HG03196 (cell line): Measurements from ENCODE around the gene DDX28.

Experiments used
- ATAC-seq: cut with Tn5 transposase; IDR thresholded peaks from one replicate; pipeline ENCODE4 v1.9.1; 2021; ENCODE audit not compliant: unreplicated experiment

DDX28 gene, protein sequence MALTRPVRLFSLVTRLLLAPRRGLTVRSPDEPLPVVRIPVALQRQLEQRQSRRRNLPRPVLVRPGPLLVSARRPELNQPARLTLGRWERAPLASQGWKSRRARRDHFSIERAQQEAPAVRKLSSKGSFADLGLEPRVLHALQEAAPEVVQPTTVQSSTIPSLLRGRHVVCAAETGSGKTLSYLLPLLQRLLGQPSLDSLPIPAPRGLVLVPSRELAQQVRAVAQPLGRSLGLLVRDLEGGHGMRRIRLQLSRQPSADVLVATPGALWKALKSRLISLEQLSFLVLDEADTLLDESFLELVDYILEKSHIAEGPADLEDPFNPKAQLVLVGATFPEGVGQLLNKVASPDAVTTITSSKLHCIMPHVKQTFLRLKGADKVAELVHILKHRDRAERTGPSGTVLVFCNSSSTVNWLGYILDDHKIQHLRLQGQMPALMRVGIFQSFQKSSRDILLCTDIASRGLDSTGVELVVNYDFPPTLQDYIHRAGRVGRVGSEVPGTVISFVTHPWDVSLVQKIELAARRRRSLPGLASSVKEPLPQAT

GRCh38 chr16:68022728-68023537, at the start of gene DDX28, which contains the start of gene DUS2:
Gene DDX28, minus strand, starts transcription at chr16:68023232. Its CDS starts 30 bp downstream, at chr16:68023202.
Gene DUS2, plus strand, starts transcription at chr16:68023284. Its CDS starts 14,740 bp downstream, at chr16:68038024.
- peak; percentile 82 for ATAC-seq

- no peak for ATAC-seq
Observed at GRCh38 chr16:68072038-68072695, 49.1 kb upstream of the DDX28 start.

DNA sequence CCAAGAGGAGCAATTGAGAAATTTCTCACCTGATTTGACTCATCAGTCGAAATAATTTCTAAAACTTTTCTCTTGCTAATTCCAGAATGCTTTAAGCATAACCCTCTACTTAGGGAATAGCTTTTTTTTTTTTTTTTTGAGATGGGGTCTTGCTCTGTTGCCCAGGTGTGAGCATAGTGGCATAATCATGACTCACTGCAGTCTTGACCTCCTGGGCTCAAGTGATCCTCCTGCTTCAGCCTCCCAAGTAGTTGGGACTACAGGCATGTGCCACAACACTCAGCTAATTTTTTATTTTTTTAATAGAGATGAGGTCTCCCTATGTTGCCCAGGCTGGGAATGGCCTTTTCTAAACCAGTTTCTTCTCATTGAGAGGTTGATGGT, 48.5 kb upstream of the DDX28 start:
- ATAC-seq: no peak

DNA sequence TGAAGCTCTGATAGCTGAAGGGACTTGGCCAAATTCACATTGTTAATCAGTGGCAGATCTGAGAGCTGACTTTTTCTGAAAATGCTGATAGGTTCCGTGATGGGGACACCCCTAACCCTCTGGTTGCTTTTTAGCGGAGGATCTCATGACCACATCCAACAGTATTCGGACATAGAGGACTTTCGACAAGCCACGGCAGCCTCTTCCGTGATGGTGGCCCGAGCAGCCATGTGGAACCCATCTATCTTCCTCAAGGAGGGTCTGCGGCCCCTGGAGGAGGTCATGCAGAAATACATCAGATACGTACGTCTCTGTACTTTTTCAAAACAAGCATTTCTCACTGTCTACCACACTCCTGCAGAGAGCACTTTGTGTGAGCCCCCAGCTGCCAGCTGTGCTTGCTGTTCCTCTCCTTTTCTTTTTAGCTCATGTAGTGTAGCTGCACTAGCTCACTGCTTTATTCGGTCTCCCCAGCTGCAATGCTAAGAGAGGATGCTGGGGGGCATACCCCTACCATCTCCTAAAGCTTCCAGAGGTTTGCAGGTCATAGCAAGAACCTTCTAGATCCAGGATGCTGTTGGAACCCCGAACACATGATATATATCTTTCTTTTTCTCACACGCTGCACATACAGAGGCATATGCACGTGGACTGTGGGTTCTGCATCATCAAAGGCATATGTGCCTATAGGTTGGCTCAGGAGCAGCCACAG, 47.9 kb upstream of the DDX28 start:
- ATAC-seq: peak; percentile 28

GRCh38 chr16:68070249-68070730, 47.3 kb upstream of the DDX28 start:
- no peak for ATAC-seq

DNA sequence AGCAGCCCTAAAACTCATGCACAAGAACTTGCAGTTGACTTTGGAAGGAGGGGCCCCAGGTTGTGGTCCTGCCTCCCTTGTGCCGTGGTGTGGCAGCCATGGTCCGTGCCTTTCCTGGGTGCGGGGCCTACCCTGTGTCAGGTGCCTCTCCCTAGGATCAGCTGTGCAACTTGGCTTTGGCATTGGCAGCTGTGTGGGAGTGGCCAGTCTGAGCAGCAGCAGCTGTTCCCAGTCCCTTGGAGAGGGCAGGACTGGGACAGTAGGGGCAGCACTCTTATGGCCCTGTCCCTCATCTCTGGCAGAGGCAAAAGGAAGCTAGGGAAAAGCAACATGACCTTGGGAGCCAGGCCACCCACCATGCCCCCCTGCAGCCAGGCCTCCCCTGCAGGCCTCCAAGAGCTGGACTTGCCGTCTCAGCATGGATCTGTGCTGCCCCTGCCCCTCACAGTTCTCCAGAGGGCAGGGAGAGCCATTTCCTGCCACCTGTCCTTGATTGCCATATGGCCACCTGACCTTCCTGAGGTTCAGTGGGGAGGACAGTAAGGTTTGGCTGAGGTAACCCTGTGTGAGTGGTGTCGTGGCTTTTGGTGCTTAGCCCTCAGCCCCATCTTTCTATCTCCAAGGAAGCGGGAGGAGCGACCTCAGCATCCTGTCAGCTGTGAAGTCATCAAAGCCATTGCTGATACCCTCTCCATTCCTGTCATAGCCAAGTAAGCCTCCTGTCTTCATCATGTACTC, 46.6 kb upstream of the DDX28 start:
- no peak for ATAC-seq

GRCh38 chr16:68068926-68069325, 45.9 kb upstream of the DDX28 start:
- no peak for ATAC-seq

DNA sequence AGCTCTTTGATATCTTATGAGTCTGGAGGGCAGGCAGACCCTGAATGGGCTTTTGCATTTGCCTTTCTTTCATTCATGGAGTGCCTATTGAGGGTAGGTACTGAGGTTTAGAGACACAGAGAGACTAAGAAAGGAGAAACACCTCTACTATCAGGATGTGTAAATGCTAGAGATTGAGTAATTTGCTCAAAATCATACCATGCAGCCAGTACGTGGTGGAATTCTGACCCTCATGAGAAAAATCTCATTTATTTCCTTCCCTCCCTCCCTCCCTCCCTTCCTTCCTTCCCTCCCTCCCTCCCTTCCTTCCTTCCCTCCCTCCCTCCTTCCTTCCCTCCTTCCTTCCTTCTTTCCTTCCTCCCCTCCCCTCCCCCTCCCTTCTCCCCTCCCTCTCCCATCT, 43.7 kb upstream of the DDX28 start:
- no peak for ATAC-seq

DNA sequence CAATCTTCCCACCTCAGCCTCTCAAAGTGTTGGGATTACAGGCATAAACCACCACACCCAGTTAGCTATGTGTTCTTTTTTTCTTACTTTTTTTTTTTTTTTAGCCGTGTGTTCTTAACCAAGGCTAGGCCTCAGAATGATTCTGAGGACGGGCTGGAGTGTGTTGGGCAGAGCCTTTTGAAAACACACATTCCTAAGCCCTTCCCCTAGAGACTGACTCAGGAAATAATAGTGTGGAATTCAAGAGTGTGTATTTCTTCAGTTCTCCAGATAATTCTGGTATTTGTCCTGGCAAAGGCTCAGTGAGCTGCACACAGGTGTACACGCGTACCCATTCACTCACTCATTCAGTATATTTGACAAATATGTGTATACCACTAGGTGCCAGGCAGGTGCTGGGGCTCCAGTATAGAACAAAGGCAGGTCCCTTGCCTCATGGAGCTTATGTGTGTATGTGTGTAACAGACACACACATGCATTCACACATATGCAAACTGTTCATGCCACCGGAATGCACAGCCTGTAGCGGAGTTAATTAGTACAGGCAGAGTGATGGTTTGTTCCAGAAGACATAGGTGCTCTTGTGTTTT, 42.8 kb upstream of the DDX28 start:
- ATAC-seq: no peak

GRCh38 chr16:68064791-68065365, 41.8 kb upstream of the DDX28 start:
- ATAC-seq: no peak

- no peak for ATAC-seq
Observed at GRCh38 chr16:68062910-68063393, 39.9 kb upstream of the DDX28 start.

DNA sequence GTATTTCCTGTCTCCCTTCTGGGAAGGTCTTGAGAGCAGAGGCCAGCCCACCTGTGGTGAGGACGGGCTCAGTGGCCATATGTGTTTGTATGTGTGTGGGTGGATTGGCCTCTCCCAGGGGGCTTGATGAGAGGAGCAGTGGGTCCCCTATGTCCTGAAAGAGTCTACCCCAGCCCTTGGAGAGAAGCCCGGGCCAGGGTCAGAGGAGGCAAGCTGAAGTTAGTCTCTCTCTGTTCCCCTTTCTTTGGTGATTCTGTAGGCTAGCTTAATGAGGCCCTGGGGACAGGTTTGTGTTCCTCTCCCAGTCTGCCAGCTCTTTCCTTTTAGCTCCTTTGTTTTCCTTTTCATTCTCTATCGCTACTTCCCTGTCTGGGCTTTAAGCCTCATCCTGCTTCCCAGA, 38.4 kb upstream of the DDX28 start:
- no peak for ATAC-seq

- ATAC-seq: no peak
Observed at GRCh38 chr16:68059804-68060203, 36.8 kb upstream of the DDX28 start.

DNA sequence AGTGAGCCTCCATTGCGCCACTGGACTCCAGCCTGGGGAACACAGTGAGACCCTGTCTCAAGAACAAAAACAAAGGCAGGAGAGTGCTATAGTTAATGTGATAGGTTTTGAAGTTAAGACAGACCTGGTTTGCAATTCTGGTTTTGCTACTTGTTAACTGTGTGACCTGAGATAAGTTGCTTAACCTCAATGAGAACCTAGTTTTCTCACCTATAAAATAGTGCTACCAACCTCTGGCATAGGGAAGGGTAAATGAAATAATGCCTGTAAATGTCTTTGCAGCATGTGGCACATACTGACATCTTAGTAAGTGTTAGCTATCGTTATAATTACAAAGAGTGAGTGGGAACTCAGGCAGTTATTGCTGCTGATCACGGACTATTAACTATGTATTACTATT, 32.4 kb upstream of the DDX28 start:
- no peak for ATAC-seq

DNA sequence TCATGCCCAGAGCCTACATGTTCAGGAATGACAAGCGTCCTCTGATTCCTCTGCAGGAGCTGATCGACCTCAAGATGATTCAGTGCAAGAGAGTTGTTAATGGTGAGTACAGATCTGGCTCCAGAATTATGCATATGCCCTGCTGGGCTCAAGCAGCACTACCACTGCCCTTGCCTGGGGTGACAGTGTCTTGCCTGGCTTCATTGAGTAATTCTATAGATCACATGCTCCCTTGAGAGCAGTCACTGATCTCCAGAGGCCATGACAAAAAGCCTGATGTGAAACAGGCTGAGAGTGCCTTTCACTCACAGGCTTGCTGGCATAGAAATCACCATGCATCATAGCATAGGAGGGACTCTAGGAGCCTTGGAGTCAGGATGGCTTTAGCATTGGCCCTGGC, 26.4 kb upstream of the DDX28 start:
- no peak for ATAC-seq

DNA sequence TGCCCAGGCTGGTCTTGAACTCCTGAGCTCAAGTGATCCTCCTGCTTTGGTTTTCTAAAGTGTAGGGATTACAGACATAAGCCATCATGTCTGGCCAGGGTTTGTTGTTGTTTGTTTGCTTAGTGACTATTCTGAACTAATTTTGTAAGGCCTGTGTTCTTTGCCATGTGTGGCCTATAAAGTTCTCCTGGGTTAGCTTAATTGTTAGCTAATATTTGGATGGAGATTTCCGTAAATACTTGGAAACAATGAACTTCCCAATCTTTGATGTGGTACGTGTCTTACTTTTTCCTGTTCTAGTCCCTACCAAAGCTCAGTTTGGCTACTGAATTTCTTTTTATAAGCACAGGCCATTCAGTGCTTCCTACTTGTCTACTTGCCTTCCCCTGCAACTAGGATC, 25.0 kb upstream of the DDX28 start:
- no peak for ATAC-seq

DNA sequence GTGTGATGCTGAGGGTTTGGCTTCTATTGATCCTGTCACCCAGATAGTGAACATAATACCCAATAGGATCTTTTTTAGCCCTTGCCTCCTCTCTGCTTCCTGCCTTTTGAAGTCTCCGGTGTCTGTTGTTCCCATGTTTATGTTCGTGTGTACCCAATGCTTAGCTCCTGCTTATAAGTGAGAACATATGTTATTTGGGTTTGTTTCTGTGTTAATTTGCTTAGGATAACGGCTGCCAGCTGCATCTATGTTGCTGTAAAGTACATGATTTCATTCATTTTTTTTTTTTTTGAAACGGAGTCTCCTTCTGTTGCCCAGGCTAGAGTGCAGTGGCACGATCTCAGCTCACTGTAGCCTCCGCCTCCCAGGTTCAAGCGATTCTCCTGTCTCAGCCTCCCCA, 23.1 kb upstream of the DDX28 start:
- no peak for ATAC-seq

DNA sequence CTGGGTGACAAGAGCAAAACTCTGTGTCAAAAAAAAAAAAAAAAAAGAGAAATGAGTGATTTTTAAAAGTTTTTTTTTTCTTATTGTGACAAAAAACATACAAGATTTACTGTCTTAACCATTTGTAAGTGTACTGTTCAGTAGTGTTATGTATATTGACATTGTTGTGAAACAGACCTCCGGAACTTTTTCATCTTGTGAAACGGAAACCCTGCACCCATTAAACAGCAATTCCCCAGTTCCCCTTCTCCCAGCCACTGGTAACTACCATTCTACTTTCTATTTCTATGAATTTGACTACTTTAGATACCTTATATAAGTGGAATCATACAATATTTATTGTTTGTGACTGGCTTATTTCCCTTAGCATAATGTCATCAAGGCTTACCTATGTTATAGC, 18.8 kb upstream of the DDX28 start:
- no peak for ATAC-seq
